Mesendoderm (in vitro differentiated cells): ENCODE measurements around the gene LZIC.

Experiments
- DNase-seq: peaks from one replicate; pipeline ENCODE4 v3.0.0; 2013
- H2AK5ac ChIP-seq: 2 replicates; pipeline ENCODE4 v1.6.1; 2013; ENCODE audit warnings: low read length, inconsistent platforms
- H2BK120ac ChIP-seq: 2 replicates; pipeline ENCODE4 v1.6.1; 2013; ENCODE audit warnings: low read depth, mild to moderate bottlenecking, low read length, moderate library complexity, mixed read lengths
- H2BK15ac ChIP-seq: replicated peaks from 2 replicates; pipeline ENCODE4 v1.6.1; 2013; ENCODE audit warnings: low read depth, mild to moderate bottlenecking, moderate library complexity
- H2BK5ac ChIP-seq: 2 replicates; pipeline ENCODE4 v1.6.1; 2013; ENCODE audit warnings: low read length, inconsistent platforms
- H3K18ac ChIP-seq: 2 replicates; pipeline ENCODE4 v1.6.1; 2013; ENCODE audit warnings: mild to moderate bottlenecking, low read length, mixed read lengths
- H3K23ac ChIP-seq: one replicate; pipeline ENCODE4 v1.6.1; 2013; ENCODE audit warnings: low read length
- H3K27ac ChIP-seq: 2 replicates; pipeline ENCODE4 v1.5.1; 2013; ENCODE audit warnings: low read depth, mild to moderate bottlenecking, inconsistent platforms, low read length, moderate library complexity
- H3K27me3 ChIP-seq: 2 replicates; pipeline ENCODE4 v1.6.1; 2013; ENCODE audit warnings: low read length, control low read depth, mild to moderate bottlenecking, inconsistent platforms; ENCODE audit not compliant: insufficient read depth, poor library complexity
- H3K36me3 ChIP-seq: 2 replicates; pipeline ENCODE4 v1.6.1; 2013; ENCODE audit warnings: low read length, inconsistent platforms; ENCODE audit not compliant: control insufficient read depth, insufficient read depth
- H3K4ac ChIP-seq: one replicate; pipeline ENCODE4 v1.6.1; 2013; ENCODE audit warnings: low read depth, mild to moderate bottlenecking, low read length, moderate library complexity
- H3K4me1 ChIP-seq: 2 replicates; pipeline ENCODE4 v1.6.1; 2013; ENCODE audit warnings: low read depth, low read length, inconsistent platforms; ENCODE audit not compliant: control insufficient read depth
- H3K4me2 ChIP-seq: 2 replicates; pipeline ENCODE4 v1.6.1; 2013; ENCODE audit warnings: low read length
- H3K4me3 ChIP-seq: 2 replicates; pipeline ENCODE4 v1.5.1; 2013; ENCODE audit warnings: mild to moderate bottlenecking, low read length
- H3K56ac ChIP-seq: one replicate; pipeline ENCODE4 v1.6.1; 2013; ENCODE audit warnings: low read length
- H3K79me1 ChIP-seq: 2 replicates; pipeline ENCODE4 v1.6.1; 2013; ENCODE audit warnings: low read length, inconsistent platforms
- H3K79me2 ChIP-seq: 2 replicates; pipeline ENCODE4 v1.6.1; 2013; ENCODE audit warnings: mild to moderate bottlenecking, low read length; ENCODE audit not compliant: control insufficient read depth, insufficient read depth
- H3K9ac ChIP-seq: 2 replicates; pipeline ENCODE4 v1.6.1; 2013; ENCODE audit warnings: low read length, inconsistent platforms
- H4K5ac ChIP-seq: one replicate; pipeline ENCODE4 v1.6.1; 2013; ENCODE audit warnings: low read length
- H4K8ac ChIP-seq: one replicate; pipeline ENCODE4 v1.6.1; 2013; ENCODE audit warnings: low read depth, mild to moderate bottlenecking, control low read depth, low read length, moderate library complexity
- WGBS: extraction: QIAGEN DNeasy Blood & Tissue Kit; methylation state at CpG from one replicate; pipeline ENCODE4 v1.1.7; 2013; ENCODE audit warnings: low lambda C conversion rate, missing lambda C conversion rate; ENCODE audit not compliant: insufficient coverage; ENCODE audit errors: extremely low coverage; 5-methylcytosine and 5-hydroxymethylcytosine counted together

LZIC gene

GRCh38 chr1:9942399-9942938, 722 bp downstream of the LZIC start:
- no CpG with 5 or more reads among the region's 14 CpGs for WGBS
- Histone ChIP-seq H3K56ac (peak overlapping the region; percentile 95), H3K27ac (peak overlapping the region; percentile 67), H3K79me1 (no peaks in the 10 kb centered on the region), H2AK5ac (no peak overlapping the region), H3K4me2 (peak overlapping the region; percentile 94), H4K8ac (no peak overlapping the region), H4K5ac (no peak overlapping the region), H3K18ac (peak overlapping the region; percentile 8), H3K4me1 (no peaks in the 10 kb centered on the region), H3K23ac (no peak overlapping the region), H2BK120ac (no peak overlapping the region), H2BK15ac (no peak overlapping the region), H3K79me2 (no peaks in the 10 kb centered on the region), H3K4me3 (peak overlapping the region; percentile 89), H3K36me3 (no peaks in the 10 kb centered on the region), H2BK5ac (no peak overlapping the region), H3K27me3 (no peaks in the 10 kb centered on the region), H3K9ac (peak overlapping the region; percentile 92), H3K4ac (no peak overlapping the region)
- DNase-seq, result peak; percentile 66

- Histone ChIP-seq H3K56ac (no peak overlapping the region), H3K27ac (peak overlapping the region; percentile 55)
These were observed 13.5 kb downstream of the LZIC start for GRCh38 chr1:9929431-9930385.

DNA sequence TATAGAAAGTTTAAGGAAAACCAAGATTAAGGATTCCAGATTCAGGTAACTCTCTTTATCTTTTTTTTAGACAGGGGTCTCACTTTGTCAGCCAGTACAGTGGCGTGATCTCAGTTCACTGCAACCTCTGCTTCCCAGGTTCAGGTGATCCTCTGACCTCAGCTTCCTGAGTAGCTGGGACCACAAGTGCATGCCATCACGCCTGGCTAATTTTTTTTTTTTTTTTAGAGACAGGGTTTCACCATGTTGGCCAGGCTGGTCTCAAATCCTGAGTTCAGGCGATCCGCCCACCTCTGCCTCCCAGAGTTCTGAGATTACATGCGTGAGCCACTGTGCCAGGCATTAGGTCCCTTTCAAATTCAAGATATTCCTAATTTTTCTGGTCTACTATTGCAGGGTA, 15.9 kb downstream of the LZIC start:
- Histone ChIP-seq H3K4me3 (no peak overlapping the region), H2BK120ac (no peak overlapping the region), H3K4me1 (peaks cover 8% of the 10 kb centered on the region), H4K8ac (no peak overlapping the region), H2BK5ac (no peak overlapping the region), H2BK15ac (no peak overlapping the region), H3K27me3 (no peaks in the 10 kb centered on the region), H3K36me3 (no peaks in the 10 kb centered on the region), H3K56ac (no peak overlapping the region), H3K79me1 (no peaks in the 10 kb centered on the region), H4K5ac (no peak overlapping the region), H3K79me2 (no peaks in the 10 kb centered on the region), H3K27ac (no peak overlapping the region), H2AK5ac (no peak overlapping the region), H3K4ac (no peak overlapping the region), H3K23ac (no peak overlapping the region), H3K4me2 (no peak overlapping the region), H3K9ac (no peak overlapping the region), H3K18ac (no peak overlapping the region)
- DNase-seq, result peak; percentile 25
- no CpG with 5 or more reads among the region's 5 CpGs for WGBS

More at GRCh38 chr1:9929431-9930385, 13.5 kb downstream of the LZIC start:
- Histone ChIP-seq H2AK5ac (no peak overlapping the region), H3K4me3 (no peak overlapping the region), H3K79me2 (no peaks in the 10 kb centered on the region), H3K79me1 (no peaks in the 10 kb centered on the region), H3K27me3 (no peaks in the 10 kb centered on the region), H3K36me3 (no peaks in the 10 kb centered on the region), H3K23ac (no peak overlapping the region), H3K4ac (no peak overlapping the region), H2BK120ac (no peak overlapping the region), H3K4me2 (no peak overlapping the region), H4K5ac (no peak overlapping the region), H3K18ac (peak overlapping the region; percentile 64), H2BK5ac (peak overlapping the region; percentile 52), H3K4me1 (peaks cover 4% of the 10 kb centered on the region), H3K9ac (no peak overlapping the region), H2BK15ac (peak overlapping the region; percentile 96), H4K8ac (peak overlapping the region; percentile 84)
- WGBS, result 100% methylated on average over 1 of the region's 15 CpGs
- DNase-seq, result peak; percentile 93

DNA sequence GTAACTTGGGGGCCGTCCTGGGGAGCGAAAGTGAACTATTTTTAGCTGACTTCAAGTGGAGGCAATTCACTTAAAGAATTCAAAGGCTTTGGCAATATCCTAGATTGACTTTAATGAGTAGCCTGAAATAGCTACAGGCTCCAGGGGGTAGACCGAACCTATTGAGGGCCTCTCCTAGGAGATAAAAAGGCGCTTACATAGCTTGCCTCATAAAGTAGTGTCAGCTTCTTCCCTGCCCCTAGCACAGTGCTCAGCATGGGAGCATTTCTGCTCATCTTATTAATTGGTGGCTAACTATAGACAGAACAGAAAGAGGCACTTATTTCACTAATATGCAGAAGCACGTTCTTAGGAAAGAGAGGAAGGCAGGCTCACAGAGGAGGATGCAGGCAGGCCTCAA, 20.8 kb downstream of the LZIC start:
- Histone ChIP-seq H3K4me3 (no peak overlapping the region), H2AK5ac (no peak overlapping the region), H3K9ac (no peak overlapping the region), H3K56ac (no peak overlapping the region), H3K79me2 (no peaks in the 10 kb centered on the region), H2BK120ac (no peak overlapping the region), H3K18ac (peak overlapping the region; percentile 28), H4K8ac (no peak overlapping the region), H3K36me3 (no peaks in the 10 kb centered on the region), H3K27me3 (no peaks in the 10 kb centered on the region), H3K4me1 (peaks cover 6% of the 10 kb centered on the region), H2BK5ac (no peak overlapping the region), H3K27ac (peak overlapping the region; percentile 71), H3K4ac (no peak overlapping the region), H3K79me1 (no peaks in the 10 kb centered on the region), H3K4me2 (no peak overlapping the region), H2BK15ac (no peak overlapping the region), H4K5ac (no peak overlapping the region), H3K23ac (no peak overlapping the region)
- no CpG with 5 or more reads among the region's 5 CpGs for WGBS
- peak; percentile 56 for DNase-seq

DNA sequence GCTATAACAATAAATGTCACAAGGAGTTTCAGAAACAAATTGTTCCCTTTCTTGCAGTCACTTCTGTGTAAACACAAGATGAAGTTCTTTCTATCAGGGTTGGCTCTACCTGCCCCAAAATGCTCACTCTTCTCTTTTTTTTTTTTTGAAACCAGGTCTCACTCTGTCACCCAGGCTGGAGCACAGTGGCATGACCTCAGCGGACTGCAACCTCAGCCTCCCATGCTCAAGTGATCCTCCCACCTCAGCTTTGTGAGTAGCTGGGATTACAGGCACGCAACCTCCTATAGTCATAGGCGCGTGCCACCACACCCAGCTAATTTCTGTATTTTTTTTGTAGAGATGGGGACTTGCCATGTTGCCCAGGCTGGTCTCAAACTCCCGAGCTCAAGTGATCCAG, 22.6 kb downstream of the LZIC start:
- no peak overlapping the region for H2AK5ac ChIP-seq
- no peaks in the 10 kb centered on the region for H3K36me3 ChIP-seq
- no CpG with 5 or more reads among the region's 5 CpGs for WGBS
- H2BK15ac ChIP-seq, result no peak overlapping the region
- no peak overlapping the region for H3K4ac ChIP-seq
- no peak overlapping the region for H3K9ac ChIP-seq
- H3K4me3 ChIP-seq, result no peak overlapping the region
- no peak overlapping the region for H2BK5ac ChIP-seq
- no peak overlapping the region for H4K5ac ChIP-seq
- H3K18ac ChIP-seq, result no peak overlapping the region
- no peak overlapping the region for H3K4me2 ChIP-seq
- H3K4me1 ChIP-seq, result peaks cover 6% of the 10 kb centered on the region
- no peaks in the 10 kb centered on the region for H3K79me1 ChIP-seq
- no peak overlapping the region for H3K23ac ChIP-seq
- H4K8ac ChIP-seq, result no peak overlapping the region
- no peak overlapping the region for H3K27ac ChIP-seq
- H2BK120ac ChIP-seq, result no peak overlapping the region
- H3K79me2 ChIP-seq, result no peaks in the 10 kb centered on the region
- no peak for DNase-seq
- H3K56ac ChIP-seq, result no peak overlapping the region
- no peaks in the 10 kb centered on the region for H3K27me3 ChIP-seq
